NCI-H774 (cell line): ENCODE measurements around the gene RASL12.

ENCODE experiments used
- DNase-seq: peaks from one replicate; lab custom pipeline; 2025; lab: John Stamatoyannopoulos, UW

Gene RASL12

DNA sequence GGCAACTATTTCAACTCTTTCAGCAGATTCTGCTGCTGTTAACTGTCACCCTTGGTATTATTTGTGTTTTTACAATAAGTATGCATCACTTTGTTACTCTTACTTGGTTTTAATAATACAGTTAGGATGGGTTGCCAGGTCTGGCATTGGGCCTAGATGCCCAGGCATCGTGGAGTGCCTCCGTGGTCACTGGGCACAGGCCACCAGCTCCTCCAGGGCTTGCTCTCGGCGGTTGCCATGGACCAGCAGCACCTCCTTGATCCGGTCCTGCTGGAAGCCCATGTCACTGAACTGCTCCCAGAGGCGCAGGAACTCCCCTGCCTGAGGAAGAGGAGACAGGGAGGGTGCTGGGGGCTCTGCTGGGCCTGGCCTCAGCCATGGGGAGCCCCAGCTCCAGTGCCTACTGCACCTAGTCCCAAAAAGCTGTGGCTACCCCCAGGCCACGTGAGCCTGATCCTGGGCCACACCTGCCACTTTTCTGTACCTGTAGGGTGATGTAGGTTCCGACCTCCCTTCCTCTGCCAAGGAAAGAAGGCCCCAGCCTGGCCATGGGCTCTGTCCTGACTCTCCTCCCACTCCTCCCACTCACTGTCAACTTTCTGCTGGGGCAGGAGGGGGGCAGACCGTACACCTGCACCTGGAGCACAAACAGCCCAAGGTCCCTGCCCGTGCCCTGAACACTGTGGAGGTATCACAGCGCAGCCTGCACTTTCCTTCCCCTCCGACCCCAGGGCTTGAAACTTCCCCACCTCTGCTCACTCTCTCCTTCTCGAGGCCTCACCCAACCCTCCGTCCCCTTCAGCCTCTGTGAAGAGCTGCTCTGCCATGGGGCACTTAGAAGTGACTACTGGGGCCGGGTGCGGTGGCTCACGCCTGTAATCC, 25.4 kb upstream of the RASL12 start:
- no peak for DNase-seq

DNA sequence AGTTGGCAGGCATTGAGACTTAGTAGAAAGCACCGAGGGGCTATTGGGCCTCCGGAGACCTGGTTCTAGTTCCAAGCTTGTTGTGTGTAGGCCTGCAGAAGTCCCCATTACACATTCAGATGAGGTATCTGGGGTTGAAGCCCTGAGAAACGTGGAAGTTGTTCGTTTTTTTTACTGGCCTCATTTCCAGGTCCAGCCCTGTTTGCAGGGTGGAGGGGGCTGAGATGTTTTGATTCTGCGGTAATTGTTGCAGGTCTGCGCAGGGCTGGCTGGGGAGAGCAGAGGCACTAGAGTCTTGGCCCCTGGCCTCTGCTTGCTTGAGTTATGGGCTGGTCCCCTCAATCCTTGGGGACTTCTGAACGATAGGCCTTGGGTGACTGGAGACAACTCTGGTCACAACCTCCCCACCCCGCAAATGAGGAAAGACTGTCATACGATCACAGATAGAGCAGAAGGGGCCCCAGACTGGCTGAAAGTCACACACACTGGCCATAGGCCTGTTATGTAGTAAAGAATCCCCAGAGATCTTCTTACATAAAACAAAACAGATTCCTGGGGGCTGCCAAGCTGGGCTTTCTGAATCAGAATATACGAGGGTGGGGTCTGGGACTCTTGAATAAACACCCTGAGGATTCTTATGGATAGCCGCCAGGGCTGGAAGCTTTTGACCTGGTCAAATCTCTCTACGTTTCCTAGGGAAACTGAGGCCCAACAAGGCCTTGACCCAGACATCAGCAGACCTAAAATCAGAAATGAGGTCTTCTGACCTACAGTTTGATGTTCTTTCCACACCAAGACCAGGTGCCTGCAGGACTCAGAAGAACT, 24.4 kb upstream of the RASL12 start:
- no peak for DNase-seq

- DNase-seq: no peak
These were observed 21.5 kb upstream of the RASL12 start for GRCh38 chr15:65089206-65089824.

GRCh38 chr15:65088643-65089021, 20.8 kb upstream of the RASL12 start:
- DNase-seq: no peak

- no peak for DNase-seq
These were observed 20.3 kb upstream of the RASL12 start for GRCh38 chr15:65087873-65088642.

DNA sequence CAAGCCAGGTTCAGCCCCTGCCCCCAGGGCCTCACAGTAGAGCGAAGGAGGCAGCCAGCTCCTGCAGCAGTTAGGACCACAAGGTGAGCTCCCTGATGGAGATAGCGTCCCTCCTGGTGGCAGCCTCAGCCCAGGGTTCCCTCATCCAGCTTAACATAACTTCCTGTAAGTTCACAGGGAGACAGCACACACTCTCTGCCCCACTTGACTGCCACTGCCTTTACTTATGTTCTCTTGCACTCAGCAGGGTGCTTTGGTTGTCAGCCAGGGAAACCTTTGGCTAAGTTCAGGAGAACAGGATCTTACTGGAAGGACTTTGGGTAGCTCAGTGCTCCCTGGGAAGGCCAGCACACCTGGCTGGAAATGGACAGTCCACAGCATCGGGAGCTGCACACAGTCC, 19.6 kb upstream of the RASL12 start:
- DNase-seq: no peak

DNA sequence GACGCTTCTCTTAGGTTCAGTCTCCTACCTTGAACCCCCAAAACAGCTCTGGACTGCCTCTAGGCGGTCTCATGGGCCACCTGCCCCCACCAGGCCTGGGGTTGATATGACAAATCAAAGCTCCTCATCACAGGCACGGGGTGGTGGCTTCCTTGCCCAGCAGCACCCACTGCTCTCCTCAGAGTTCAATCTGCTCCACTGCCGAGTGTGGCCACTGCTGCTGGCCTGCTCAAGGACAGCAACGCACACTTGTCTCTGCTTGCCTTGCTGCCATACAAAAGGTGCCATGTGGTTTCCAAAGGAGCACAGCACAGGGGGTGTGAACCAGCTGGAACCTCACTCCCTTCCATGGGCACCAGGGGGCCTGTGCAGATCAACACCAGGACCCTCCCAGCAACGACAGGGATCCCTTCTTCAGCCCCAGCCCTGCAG, 18.9 kb upstream of the RASL12 start:
- no peak for DNase-seq

- no peak for DNase-seq
These were observed 18.3 kb upstream of the RASL12 start for GRCh38 chr15:65085990-65086679.

- DNase-seq: no peak
These were observed 17.5 kb upstream of the RASL12 start for GRCh38 chr15:65085207-65085753.

GRCh38 chr15:65084500-65085206, 16.9 kb upstream of the RASL12 start:
- no peak for DNase-seq

DNA sequence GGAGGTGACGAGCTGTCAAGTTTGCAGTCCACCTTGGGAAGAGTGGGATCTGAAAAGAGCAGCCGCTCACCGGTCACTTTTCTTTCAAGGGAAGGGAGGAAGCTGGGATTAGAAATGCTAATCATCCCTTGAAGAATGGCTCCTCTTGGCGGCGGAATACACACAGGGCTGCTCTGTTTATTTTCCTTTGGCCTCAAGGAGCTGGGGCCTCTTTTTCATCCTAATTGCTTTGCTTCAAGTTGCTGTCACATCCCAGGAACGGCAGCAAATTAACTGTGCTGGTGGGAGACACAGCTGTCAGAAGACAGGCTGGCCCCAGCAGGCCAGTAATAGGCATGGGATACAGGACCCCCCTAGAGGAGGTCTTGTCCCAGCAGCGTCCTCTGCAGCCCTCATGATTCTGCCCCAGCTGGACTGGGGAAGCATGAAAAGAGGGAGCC, 15.5 kb upstream of the RASL12 start:
- no peak for DNase-seq

DNA sequence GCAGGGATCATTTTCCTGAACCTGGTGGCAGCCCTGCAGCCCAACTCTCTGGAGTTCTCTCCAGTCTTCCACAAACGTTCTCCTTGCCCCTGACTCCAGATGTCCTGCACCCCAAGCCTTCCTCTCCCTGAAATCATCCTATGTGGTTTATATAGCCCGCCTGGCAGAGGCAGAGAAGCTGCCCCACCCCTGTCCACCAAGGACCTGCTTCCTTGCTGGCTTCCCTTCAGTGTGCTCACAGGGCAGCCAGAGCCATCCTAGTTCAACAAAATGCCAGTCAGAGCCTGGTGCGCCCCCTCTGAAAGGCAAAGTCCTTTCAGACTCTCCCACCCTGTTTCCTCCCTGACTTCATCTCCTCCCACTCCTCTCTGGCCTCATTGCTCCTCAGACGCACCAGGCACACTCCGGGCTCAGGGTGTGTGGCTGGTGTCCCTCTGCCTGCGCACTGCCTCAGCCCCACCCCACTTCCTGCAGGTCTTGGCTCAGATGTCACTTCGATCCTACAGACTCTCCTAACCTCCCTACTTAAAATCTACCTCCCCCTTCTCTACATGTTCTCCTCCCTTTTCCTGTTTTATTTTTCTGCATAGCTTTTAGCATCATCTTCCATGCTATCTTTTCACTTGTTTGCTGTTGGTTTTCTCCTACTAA, 14.6 kb upstream of the RASL12 start:
- DNase-seq: no peak

GRCh38 chr15:65081758-65082157, 14.0 kb upstream of the RASL12 start:
- DNase-seq: no peak

DNA sequence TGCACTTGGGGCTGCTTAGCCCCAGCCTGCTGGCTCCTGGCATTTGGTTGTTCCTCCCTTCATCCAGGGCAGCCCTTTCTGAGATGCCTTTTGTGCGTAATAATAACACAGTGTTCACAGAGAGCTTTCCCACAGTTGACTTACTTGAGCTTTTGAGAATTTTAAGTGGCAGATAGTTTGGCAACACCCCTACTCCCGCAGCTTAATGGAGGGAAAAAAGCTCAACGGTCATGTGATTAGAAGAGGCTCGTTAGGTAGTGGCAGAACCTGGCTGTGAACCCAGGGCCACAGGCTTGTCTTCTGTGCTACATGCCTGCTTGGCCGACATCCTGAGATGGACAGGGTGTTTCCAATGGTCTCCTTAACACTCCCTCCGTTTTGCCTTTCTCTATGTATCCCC, 13.5 kb upstream of the RASL12 start:
- DNase-seq: no peak

- DNase-seq: no peak
These were observed 11.8 kb upstream of the RASL12 start for GRCh38 chr15:65079580-65079979.

DNA sequence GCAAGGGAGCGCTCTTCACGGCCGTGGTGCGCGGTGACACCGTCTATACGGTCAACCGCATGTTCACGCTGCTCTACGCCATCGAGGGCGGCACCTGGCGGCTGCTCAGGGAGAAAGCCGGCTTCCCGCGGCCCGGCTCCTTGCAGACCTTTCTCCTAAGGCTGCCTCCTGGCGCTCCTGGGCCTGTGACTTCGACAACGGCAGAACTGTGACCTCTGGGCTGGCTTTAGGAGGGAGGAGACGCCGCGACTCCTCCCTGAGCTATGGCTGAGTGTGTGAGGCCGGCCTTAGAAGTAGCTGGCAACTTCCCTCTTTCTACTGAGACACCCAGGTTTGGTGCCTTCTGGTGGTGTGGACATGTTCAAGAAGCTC, 10.2 kb upstream of the RASL12 start:
- no peak for DNase-seq

- DNase-seq: no peak
These were observed 9.6 kb upstream of the RASL12 start for GRCh38 chr15:65077291-65077980.

GRCh38 chr15:65076486-65077290, 8.9 kb upstream of the RASL12 start, which contains the start of gene KBTBD13:
TSS of gene KBTBD13 (plus strand) at chr15:65076746. CDS start at chr15:65076816, 70 bp downstream.
- DNase-seq: no peak
